A673 (cell line): Measurements from ENCODE around the gene ARCN1. TPM values are rescaled to one million over a fixed set of nuclear protein-coding genes. Genes with fewer than 3 reads are reported as not detected.

Experiments
- BruUV-seq: library from RNA; stranded (reverse); fragments of 400-500 nt; replicated peaks from 2 replicates; lab custom pipeline; 2021; lab: Mats Ljungman, UMichigan
- CTCF ChIA-PET: fragments of 300-600 bp; sonication (Branson Sonifier 250); formaldehyde crosslinking; loops from one replicate; lab custom pipeline; 2022; ENCODE audit warnings: antibody characterized with exemption; lab: Charles Lee
- POLR2A ChIA-PET: fragments of 300-600 bp; sonication (Branson Sonifier 250); formaldehyde crosslinking; loops from one replicate; lab custom pipeline; 2022; ENCODE audit warnings: antibody characterized with exemption; ENCODE audit not compliant: low non-redundant PET; lab: Charles Lee
- DNase-seq: peaks from one replicate; pipeline ENCODE4 v3.0.0-alpha.2; 2015; ENCODE audit warnings: low spot score
- H3K27ac ChIP-seq: fragments of 200-600 bp; sonication (generic); 2 replicates; pipeline ENCODE4 v1.5.1; 2016; ENCODE audit warnings: mixed run types, low read depth, mild to moderate bottlenecking, mixed read lengths, antibody characterized with exemption, low read length; ENCODE audit not compliant: poor library complexity, severe bottlenecking
- H3K27me3 ChIP-seq: fragments of 200-600 bp; sonication (generic); replicated peaks from 2 replicates; pipeline ENCODE4 v1.6.1; 2017; ENCODE audit warnings: mixed run types, low read depth, mild to moderate bottlenecking, mixed read lengths, antibody characterized with exemption, low read length; ENCODE audit not compliant: insufficient read depth, poor library complexity
- H3K36me3 ChIP-seq: fragments of 200-600 bp; sonication (generic); 2 replicates; pipeline ENCODE4 v1.6.1; 2016; ENCODE audit warnings: mixed run types, mild to moderate bottlenecking, mixed read lengths, antibody characterized with exemption, low read length; ENCODE audit not compliant: insufficient read depth, poor library complexity, severe bottlenecking
- H3K4me1 ChIP-seq: fragments of 200-600 bp; sonication (generic); 2 replicates; pipeline ENCODE4 v1.6.1; 2017; ENCODE audit warnings: mixed run types, mild to moderate bottlenecking, mixed read lengths, antibody characterized with exemption, low read length; ENCODE audit not compliant: insufficient read depth, poor library complexity, severe bottlenecking
- H3K4me3 ChIP-seq: fragments of 200-600 bp; sonication (generic); 2 replicates; pipeline ENCODE4 v1.5.1; 2016; ENCODE audit warnings: low read depth, mixed run types, mild to moderate bottlenecking, mixed read lengths, low read length; ENCODE audit not compliant: poor library complexity, severe bottlenecking
- H3K9me3 ChIP-seq: fragments of 200-600 bp; sonication (generic); 2 replicates; pipeline ENCODE4 v1.6.1; 2016; ENCODE audit warnings: mixed run types, low read depth, mild to moderate bottlenecking, mixed read lengths, antibody characterized with exemption, low read length; ENCODE audit not compliant: poor library complexity, severe bottlenecking
- EZH2 ChIP-seq: fragments of 200-600 bp; sonication (generic); IDR thresholded peaks from 2 replicates; pipeline ENCODE4 v1.6.1; 2017; ENCODE audit warnings: borderline replicate concordance, low read depth, mild to moderate bottlenecking, mixed read lengths, antibody characterized with exemption, low read length; ENCODE audit not compliant: poor library complexity, severe bottlenecking
- intact Hi-C: fragments of 100-400 bp; cut with micrococcal nuclease; formaldehyde crosslinking; loops from one replicate; pipeline ENCODE4 v1.10.0; 2022; ENCODE audit not compliant: unreplicated experiment
- total RNA-seq: library from RNA; stranded (reverse); gene quantifications from 2 replicates; pipeline ENCODE4 v1.2.3, GENCODE V29; 2021
- TF ChIP-seq, protein P1 (sequence below): fragments of 300-800, 200-600 bp; sonication (generic); conservative IDR thresholded peaks from 2 replicates; pipeline ENCODE4 v1.5.1; 2017; ENCODE audit warnings: low read depth, mild to moderate bottlenecking, antibody characterized with exemption, low read length, moderate library complexity, mixed read lengths

ARCN1 gene
- total RNA-seq, 1 experiment from 2014 or later, result 220 TPM

DNA sequence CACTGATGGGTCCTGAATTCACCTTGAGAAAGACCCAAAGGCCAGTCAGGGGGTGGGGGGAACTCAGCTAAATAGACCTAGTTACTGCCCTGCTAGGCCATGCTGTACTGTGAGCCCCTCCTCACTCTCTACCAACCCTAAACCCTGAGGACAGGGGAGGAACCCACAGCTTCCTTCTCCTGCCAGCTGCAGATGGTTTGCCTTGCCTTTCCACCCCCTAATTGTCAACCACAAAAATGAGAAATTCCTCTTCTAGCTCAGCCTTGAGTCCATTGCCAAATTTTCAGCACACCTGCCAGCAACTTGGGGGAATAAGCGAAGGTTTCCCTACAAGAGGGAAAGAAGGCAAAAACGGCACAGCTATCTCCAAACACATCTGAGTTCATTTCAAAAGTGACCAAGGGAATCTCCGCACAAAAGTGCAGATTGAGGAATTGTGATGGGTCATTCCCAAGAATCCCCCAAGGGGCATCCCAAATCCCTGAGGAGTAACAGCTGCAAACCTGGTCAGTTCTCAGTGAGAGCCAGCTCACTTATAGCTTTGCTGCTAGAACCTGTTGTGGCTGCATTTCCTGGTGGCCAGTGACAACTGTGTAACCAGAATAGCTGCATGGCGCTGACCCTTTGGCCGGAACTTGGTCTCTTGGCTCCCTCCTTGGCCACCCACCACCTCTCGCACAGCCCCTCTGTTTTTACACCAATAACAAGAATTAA is 47.3 kb upstream of the ARCN1 start:
- peaks cover 53% of the 10 kb centered on the region for H3K36me3 ChIP-seq
- no peak for TF ChIP-seq EZH2
- TF ChIP-seq, protein P1, sequence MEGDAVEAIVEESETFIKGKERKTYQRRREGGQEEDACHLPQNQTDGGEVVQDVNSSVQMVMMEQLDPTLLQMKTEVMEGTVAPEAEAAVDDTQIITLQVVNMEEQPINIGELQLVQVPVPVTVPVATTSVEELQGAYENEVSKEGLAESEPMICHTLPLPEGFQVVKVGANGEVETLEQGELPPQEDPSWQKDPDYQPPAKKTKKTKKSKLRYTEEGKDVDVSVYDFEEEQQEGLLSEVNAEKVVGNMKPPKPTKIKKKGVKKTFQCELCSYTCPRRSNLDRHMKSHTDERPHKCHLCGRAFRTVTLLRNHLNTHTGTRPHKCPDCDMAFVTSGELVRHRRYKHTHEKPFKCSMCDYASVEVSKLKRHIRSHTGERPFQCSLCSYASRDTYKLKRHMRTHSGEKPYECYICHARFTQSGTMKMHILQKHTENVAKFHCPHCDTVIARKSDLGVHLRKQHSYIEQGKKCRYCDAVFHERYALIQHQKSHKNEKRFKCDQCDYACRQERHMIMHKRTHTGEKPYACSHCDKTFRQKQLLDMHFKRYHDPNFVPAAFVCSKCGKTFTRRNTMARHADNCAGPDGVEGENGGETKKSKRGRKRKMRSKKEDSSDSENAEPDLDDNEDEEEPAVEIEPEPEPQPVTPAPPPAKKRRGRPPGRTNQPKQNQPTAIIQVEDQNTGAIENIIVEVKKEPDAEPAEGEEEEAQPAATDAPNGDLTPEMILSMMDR, result no peak
- no peak for DNase-seq
- ChIA-PET CTCF (no interaction called here), POLR2A (no interaction called here)
- peaks cover 5% of the 10 kb centered on the region for H3K4me1 ChIP-seq
- intact Hi-C loops, result no loop called here
- no peaks in the 10 kb centered on the region for H3K27me3 ChIP-seq
- no TSS peak for BruUV-seq
- H3K27ac ChIP-seq, result no peak overlapping the region
- H3K9me3 ChIP-seq, result no peaks in the 10 kb centered on the region
- H3K4me3 ChIP-seq, result no peak overlapping the region

- no peak for TF ChIP-seq EZH2
- TF ChIP-seq, protein P1, result no peak
- POLR2A ChIA-PET, result no interaction called here
These were observed 45.5 kb upstream of the ARCN1 start for GRCh38 chr11:118526688-118527087.

GRCh38 chr11:118527109-118527508 is 45.1 kb upstream of the ARCN1 start, which contains the start of gene TTC36:
TSS of gene TTC36 (plus strand) at chr11:118527474. CDS start at chr11:118527495, 21 bp downstream.
- Histone ChIP-seq H3K27ac (no peak within 1 kb of the TSS), H3K9me3 (no peaks in the 10 kb centered on the region), H3K4me3 (no peak within 1 kb of the TSS), H3K27me3 (no peaks in the 10 kb centered on the region), H3K36me3 (peaks cover 32% of the 10 kb centered on the region), H3K4me1 (peaks cover 9% of the 10 kb centered on the region)
- CTCF ChIA-PET, result no interaction called here
- intact Hi-C loops, result no loop called here
- no peak for TF ChIP-seq EZH2
- TF ChIP-seq, protein P1, result no peak
- POLR2A ChIA-PET, result no interaction called here
- no peak for DNase-seq
- BruUV-seq, result no TSS peak

More at GRCh38 chr11:118526688-118527087, 45.5 kb upstream of the ARCN1 start:
- H3K4me3 ChIP-seq, result no peak overlapping the region
- H3K9me3 ChIP-seq, result no peaks in the 10 kb centered on the region
- no TSS peak for BruUV-seq
- DNase-seq, result no peak
- CTCF ChIA-PET, result no interaction called here
- no peaks in the 10 kb centered on the region for H3K27me3 ChIP-seq
- no peak overlapping the region for H3K27ac ChIP-seq
- H3K4me1 ChIP-seq, result peaks cover 9% of the 10 kb centered on the region
- H3K36me3 ChIP-seq, result peaks cover 36% of the 10 kb centered on the region
- intact Hi-C loops, result no loop called here
